ENCODE measurements around the gene ARHGAP1. TPM values are rescaled to one million over a fixed set of nuclear protein-coding genes. Genes with fewer than 3 reads are reported as not detected.

ARHGAP1 gene
- total and polyA plus RNA-seq, 2 of the 13 experiments (the other 11 are each of a cell fraction or from before 2014, with no cell fraction given), result 18.6 to 30.3 TPM

DNA sequence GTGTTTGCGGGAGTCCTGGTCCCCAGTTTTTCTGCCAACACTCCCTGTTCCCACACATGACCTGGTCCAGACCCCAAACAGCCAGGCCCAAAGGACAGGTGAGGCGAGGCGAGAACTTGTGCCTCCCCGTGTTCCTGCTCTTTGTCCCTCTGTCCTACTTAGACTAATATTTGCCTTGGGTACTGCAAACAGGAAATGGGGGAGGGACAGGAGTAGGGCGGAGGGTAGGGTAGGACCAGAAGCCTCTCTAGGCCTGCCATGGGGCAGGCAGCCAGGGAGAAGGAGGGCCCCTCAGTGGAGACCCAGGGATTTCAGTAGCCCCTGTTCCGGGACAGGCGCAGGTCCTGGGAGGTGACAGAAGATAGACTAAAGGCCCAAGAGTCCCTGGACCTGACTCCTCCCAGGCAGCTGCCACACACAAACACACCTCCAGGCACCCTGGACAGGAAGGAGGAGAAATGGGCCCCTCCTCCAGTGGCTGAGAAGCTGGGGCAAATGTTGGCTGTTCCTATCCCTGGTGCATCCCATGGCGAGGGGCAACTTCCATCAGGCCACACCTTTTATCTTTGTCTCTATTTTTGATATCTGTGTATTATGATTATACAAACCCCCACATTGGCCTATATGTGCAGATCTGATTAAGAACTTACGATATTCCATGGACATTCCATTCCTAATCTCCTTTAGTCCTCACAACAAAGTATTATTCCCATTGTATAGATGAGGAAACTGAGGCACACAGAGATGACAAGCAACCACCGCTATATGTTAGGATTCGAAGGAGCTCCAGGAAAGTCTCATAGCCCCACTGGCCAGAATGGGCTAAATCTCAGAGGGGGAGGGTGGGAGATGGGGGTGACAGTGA is 18.0 kb upstream of the ARHGAP1 start (continued):
- TF ChIP-seq ZNF276 (CRISPR knock-in tag; IDR thresholded peaks at IDR 0.05; ENCODE audit: low read depth) (no peak), ZEB1 (IDR thresholded peaks at IDR 0.05; ENCODE audit: insufficient replicate concordance, low read depth) (peak; percentile 89), SMARCC2 (IDR thresholded peaks at IDR 0.05) (no peak), ELF4 (CRISPR knock-in tag; IDR thresholded peaks at IDR 0.05; ENCODE audit: borderline replicate concordance) (peak; percentile 50; the same call in 1 of the 2 replicates), ARNTL (CRISPR knock-in tag; IDR thresholded peaks at IDR 0.05) (peak; percentile 92), ZNF513 (CRISPR knock-in tag; conservative IDR thresholded peaks at IDR 0.05) (no peak), ZNF333 (CRISPR knock-in tag; IDR thresholded peaks at IDR 0.05; ENCODE audit: borderline replicate concordance) (no peak), REXO4 (CRISPR knock-in tag; IDR thresholded peaks at IDR 0.05; ENCODE audit: borderline replicate concordance) (no peak), ZNF382 (CRISPR knock-in tag; IDR thresholded peaks at IDR 0.05; ENCODE audit: borderline replicate concordance) (no peak), SKI (IDR thresholded peaks at IDR 0.05; ENCODE audit: partially characterized antibody) (peak; percentile 80), ZNF350 (CRISPR knock-in tag; IDR thresholded peaks at IDR 0.05; ENCODE audit: borderline replicate concordance, low read depth) (peak; percentile 84), ZNF17 (CRISPR knock-in tag; IDR thresholded peaks at IDR 0.05) (no peak), POLR2AphosphoS2 (IDR thresholded peaks at IDR 0.05; ENCODE audit: low read depth, low read length) (no peak), SP140L (CRISPR knock-in tag; IDR thresholded peaks at IDR 0.05; ENCODE audit: borderline replicate concordance) (0 out of 2 replicates have a peak, but pooled peaks have one; percentile 54)
- TF ChIP-seq, protein P1, sequence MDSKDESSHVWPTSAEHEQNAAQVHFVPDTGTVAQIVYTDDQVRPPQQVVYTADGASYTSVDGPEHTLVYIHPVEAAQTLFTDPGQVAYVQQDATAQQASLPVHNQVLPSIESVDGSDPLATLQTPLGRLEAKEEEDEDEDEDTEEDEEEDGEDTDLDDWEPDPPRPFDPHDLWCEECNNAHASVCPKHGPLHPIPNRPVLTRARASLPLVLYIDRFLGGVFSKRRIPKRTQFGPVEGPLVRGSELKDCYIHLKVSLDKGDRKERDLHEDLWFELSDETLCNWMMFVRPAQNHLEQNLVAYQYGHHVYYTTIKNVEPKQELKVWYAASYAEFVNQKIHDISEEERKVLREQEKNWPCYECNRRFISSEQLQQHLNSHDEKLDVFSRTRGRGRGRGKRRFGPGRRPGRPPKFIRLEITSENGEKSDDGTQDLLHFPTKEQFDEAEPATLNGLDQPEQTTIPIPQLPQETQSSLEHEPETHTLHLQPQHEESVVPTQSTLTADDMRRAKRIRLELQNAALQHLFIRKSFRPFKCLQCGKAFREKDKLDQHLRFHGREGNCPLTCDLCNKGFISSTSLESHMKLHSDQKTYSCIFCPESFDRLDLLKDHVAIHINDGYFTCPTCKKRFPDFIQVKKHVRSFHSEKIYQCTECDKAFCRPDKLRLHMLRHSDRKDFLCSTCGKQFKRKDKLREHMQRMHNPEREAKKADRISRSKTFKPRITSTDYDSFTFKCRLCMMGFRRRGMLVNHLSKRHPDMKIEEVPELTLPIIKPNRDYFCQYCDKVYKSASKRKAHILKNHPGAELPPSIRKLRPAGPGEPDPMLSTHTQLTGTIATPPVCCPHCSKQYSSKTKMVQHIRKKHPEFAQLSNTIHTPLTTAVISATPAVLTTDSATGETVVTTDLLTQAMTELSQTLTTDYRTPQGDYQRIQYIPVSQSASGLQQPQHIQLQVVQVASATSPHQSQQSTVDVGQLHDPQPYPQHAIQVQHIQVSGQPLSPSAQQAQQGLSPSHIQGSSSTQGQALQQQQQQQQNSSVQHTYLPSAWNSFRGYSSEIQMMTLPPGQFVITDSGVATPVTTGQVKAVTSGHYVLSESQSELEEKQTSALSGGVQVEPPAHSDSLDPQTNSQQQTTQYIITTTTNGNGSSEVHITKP (CRISPR knock-in tag; IDR thresholded peaks at IDR 0.05; ENCODE audit: low read depth), result peak; percentile 89
- TF ChIP-seq, protein P2, sequence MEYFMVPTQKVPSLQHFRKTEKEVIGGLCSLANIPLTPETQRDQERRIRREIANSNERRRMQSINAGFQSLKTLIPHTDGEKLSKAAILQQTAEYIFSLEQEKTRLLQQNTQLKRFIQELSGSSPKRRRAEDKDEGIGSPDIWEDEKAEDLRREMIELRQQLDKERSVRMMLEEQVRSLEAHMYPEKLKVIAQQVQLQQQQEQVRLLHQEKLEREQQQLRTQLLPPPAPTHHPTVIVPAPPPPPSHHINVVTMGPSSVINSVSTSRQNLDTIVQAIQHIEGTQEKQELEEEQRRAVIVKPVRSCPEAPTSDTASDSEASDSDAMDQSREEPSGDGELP (IDR thresholded peaks at IDR 0.05; ENCODE audit: borderline replicate concordance, low read depth), result peak; percentile 73; the same call in 1 of the 2 replicates
- TF ChIP-seq, protein P3, sequence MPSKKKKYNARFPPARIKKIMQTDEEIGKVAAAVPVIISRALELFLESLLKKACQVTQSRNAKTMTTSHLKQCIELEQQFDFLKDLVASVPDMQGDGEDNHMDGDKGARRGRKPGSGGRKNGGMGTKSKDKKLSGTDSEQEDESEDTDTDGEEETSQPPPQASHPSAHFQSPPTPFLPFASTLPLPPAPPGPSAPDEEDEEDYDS (CRISPR knock-in tag; IDR thresholded peaks at IDR 0.05), result peak; percentile 83
- TF ChIP-seq, protein P4, sequence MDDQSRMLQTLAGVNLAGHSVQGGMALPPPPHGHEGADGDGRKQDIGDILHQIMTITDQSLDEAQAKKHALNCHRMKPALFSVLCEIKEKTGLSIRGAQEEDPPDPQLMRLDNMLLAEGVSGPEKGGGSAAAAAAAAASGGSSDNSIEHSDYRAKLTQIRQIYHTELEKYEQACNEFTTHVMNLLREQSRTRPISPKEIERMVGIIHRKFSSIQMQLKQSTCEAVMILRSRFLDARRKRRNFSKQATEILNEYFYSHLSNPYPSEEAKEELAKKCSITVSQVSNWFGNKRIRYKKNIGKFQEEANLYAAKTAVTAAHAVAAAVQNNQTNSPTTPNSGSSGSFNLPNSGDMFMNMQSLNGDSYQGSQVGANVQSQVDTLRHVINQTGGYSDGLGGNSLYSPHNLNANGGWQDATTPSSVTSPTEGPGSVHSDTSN (CRISPR knock-in tag; IDR thresholded peaks at IDR 0.05; ENCODE audit: borderline replicate concordance), result no peak

All from HepG2 (cell line).